DOHH2 (cell line): ENCODE data around the gene NMD3.

Source experiments
- H3F3A ChIP-seq: fragments of 200-600 bp; sonication (generic), shearing (Covaris generic); 2 replicates; pipeline ENCODE4 v1.6.0; 2016; ENCODE audit warnings: antibody characterized with exemption, mild to moderate bottlenecking; ENCODE audit not compliant: control insufficient read depth, insufficient read depth
- H3K27ac ChIP-seq: fragments of 200-600 bp; sonication (generic); 2 replicates; pipeline ENCODE4 v1.5.1; 2014; ENCODE audit warnings: low read depth, mild to moderate bottlenecking, low read length, moderate library complexity
- H3K27me3 ChIP-seq: fragments of 200-600 bp; sonication (generic); 2 replicates; pipeline ENCODE4 v1.6.1; 2014; ENCODE audit warnings: mild to moderate bottlenecking, low read length, mixed read lengths; ENCODE audit not compliant: control insufficient read depth
- H3K36me3 ChIP-seq: fragments of 200-600 bp; sonication (generic); 2 replicates; pipeline ENCODE4 v1.6.1; 2014; ENCODE audit warnings: mild to moderate bottlenecking, low read length, moderate library complexity, mixed read lengths; ENCODE audit not compliant: control insufficient read depth
- H3K4me1 ChIP-seq: fragments of 200-600 bp; sonication (generic); 2 replicates; pipeline ENCODE4 v1.6.1; 2014; ENCODE audit warnings: mild to moderate bottlenecking, low read length, mixed read lengths; ENCODE audit not compliant: control insufficient read depth
- H3K4me2 ChIP-seq: fragments of 200-600 bp; sonication (generic); 2 replicates; pipeline ENCODE4 v1.6.0; 2014; ENCODE audit warnings: mild to moderate bottlenecking, low read length, moderate library complexity
- H3K4me3 ChIP-seq: fragments of 200-600 bp; sonication (generic); 2 replicates; pipeline ENCODE4 v1.5.1; 2014; ENCODE audit warnings: mild to moderate bottlenecking, low read length, mixed read lengths
- H3K79me2 ChIP-seq: fragments of 200-600 bp; sonication (generic); 2 replicates; pipeline ENCODE4 v1.6.1; 2014; ENCODE audit warnings: mild to moderate bottlenecking, low read length, mixed read lengths; ENCODE audit not compliant: control insufficient read depth
- H3K9me2 ChIP-seq: fragments of 200-600 bp; sonication (generic); replicated peaks from 2 replicates; pipeline ENCODE4 v1.6.1; 2014; ENCODE audit warnings: mild to moderate bottlenecking, low read length, mixed read lengths; ENCODE audit not compliant: control insufficient read depth
- H3K9me3 ChIP-seq: fragments of 200-600 bp; sonication (generic); 2 replicates; pipeline ENCODE4 v1.6.1; 2014; ENCODE audit warnings: antibody characterized with exemption, low read length, mixed read lengths; ENCODE audit not compliant: control insufficient read depth, insufficient read depth
- H4K20me1 ChIP-seq: fragments of 200-600 bp; sonication (generic); 2 replicates; pipeline ENCODE4 v1.6.0; 2014; ENCODE audit warnings: low read depth, mild to moderate bottlenecking, antibody characterized with exemption, low read length, moderate library complexity; ENCODE audit not compliant: control insufficient read depth, insufficient read depth
- CTCF ChIP-seq: fragments of 200-600 bp; sonication (generic); IDR thresholded peaks from one replicate; pipeline ENCODE4 v1.5.1; 2014; ENCODE audit warnings: antibody characterized with exemption, mild to moderate bottlenecking, low read depth, low read length; ENCODE audit not compliant: poor library complexity, severe bottlenecking
- EZH2phosphoT487 ChIP-seq: fragments of 200-600 bp; sonication (generic); IDR thresholded peaks from 2 replicates; pipeline ENCODE4 v1.6.1; 2017; ENCODE audit warnings: borderline replicate concordance, mild to moderate bottlenecking, antibody characterized with exemption, low read length, moderate library complexity, mixed read lengths

NMD3 gene

DNA sequence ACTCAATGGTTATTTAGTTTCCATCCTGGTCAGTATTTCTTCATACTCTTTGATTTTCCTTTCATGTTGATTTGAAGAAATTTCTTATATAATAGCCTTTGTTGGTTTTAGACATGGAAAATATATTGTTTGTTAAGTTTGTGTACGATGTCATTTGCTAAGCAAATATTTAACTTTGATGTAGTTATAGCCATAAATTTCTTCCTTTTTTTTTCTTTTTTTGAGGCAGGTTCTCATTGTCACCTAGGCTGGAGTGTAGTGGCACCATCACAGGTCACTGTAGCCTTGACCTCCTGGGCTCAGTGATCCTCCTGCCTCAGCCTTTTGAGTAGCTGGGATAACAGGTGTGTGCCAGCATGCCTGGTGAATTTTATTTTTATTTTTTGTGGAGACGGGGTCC, 51.4 kb downstream of the NMD3 start:
- Histone ChIP-seq H4K20me1 (no peaks in the 10 kb centered on the region), H3K36me3 (no peaks in the 10 kb centered on the region), H3K4me1 (no peaks in the 10 kb centered on the region), H3K9me3 (no peaks in the 10 kb centered on the region), H3K27ac (no peak overlapping the region), H3K4me2 (no peak overlapping the region), H3K27me3 (no peaks in the 10 kb centered on the region), H3F3A (peaks cover 4% of the 10 kb centered on the region; the same call in 1 of the 2 replicates), H3K4me3 (no peak overlapping the region), H3K9me2 (no peaks in the 10 kb centered on the region), H3K79me2 (no peaks in the 10 kb centered on the region)
- TF ChIP-seq EZH2phosphoT487 (no peak), CTCF (no peak)

DNA sequence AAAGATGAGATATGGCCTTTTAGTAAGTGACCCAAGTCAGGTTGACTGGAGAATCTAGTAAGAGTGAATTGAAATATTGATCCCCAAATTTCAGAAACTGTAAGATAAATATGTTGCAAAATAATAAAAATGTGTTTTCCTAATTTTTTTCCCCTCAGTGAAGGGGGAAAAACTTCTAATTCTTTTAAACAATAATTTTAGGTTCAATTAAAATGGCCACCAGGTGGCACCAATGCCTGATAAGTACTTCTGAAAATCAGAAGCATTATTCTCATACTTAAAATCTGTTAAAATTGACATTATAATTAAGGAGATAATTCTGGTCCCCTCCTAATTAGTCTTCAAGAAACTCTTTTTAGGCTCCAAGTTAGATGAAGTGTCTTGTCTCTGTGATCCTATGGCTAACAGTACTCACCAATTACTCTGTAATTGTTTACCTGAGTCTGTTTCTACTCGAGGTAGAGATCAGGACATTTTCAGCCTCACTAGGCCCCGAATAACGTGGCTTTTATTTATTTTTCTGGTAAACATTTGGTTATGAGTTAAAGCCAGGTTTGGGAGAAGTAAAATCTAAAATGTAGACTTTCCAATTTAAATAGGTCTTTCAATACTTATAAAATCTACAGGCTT, 52.6 kb downstream of the NMD3 start:
- no peak for TF ChIP-seq EZH2phosphoT487
- peak; percentile 60 for TF ChIP-seq CTCF
- no peaks in the 10 kb centered on the region for H3K9me3 ChIP-seq
- H3K36me3 ChIP-seq, result no peaks in the 10 kb centered on the region
- no peaks in the 10 kb centered on the region for H3K4me1 ChIP-seq
- no peak overlapping the region for H3K4me3 ChIP-seq
- no peaks in the 10 kb centered on the region for H3K27me3 ChIP-seq
- no peak overlapping the region for H3K27ac ChIP-seq
- H3K79me2 ChIP-seq, result no peaks in the 10 kb centered on the region
- no peaks in the 10 kb centered on the region for H3K9me2 ChIP-seq
- no peak overlapping the region for H3K4me2 ChIP-seq
- peaks cover 4% of the 10 kb centered on the region; the same call in 1 of the 2 replicates for H3F3A ChIP-seq
- H4K20me1 ChIP-seq, result no peaks in the 10 kb centered on the region

DNA sequence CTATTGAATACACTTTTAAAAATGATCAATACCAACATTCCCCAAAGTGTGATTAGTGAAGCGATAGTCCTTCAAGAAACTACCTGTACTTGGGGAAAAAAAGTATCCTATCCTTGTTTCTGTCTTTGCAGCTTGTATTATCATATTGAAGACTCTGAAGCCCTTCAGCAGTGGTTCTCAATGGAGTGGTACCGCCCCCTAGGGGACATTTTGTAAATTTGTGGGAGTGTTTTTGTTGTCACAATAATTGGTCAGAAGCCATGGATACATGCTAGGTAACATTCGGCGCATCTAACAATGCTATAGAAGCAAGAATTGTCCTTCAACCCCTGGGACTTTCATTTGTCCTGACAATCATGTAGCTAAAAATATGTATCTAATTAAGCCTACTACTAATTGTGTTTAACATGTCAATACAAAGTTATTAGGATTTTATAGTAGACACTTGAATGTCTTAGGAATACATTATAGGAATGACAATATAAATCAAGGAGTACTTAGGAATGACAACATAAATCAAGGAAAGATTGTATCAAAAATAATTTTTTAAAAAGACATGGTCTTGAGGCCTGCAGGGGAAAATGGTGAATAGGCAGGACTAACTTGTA, 53.7 kb downstream of the NMD3 start:
- TF ChIP-seq CTCF, result peak; percentile 80
- TF ChIP-seq EZH2phosphoT487, result no peak
- Histone ChIP-seq H3F3A (peaks cover 4% of the 10 kb centered on the region; the same call in 1 of the 2 replicates), H3K9me3 (no peaks in the 10 kb centered on the region), H3K36me3 (no peaks in the 10 kb centered on the region), H3K4me2 (no peak overlapping the region), H3K9me2 (no peaks in the 10 kb centered on the region), H3K27me3 (no peaks in the 10 kb centered on the region), H3K79me2 (no peaks in the 10 kb centered on the region), H4K20me1 (no peaks in the 10 kb centered on the region), H3K4me3 (no peak overlapping the region), H3K27ac (no peak overlapping the region), H3K4me1 (no peaks in the 10 kb centered on the region)
